ENCODE measurements around the gene UBA6. TPM values are rescaled to one million over a fixed set of nuclear protein-coding genes. Genes with fewer than 3 reads are reported as not detected.
A peak's percentile ranks its signal among the peaks of the same experiment; 100 is the strongest.
"Not testable (repeated sequence)": the region's sequence is repeated elsewhere in the genome, so short reads cannot be mapped to it uniquely, and the experiment has no call there.

UBA6 gene
- total and polyA plus RNA-seq, 2 donors (not counting 1 experiment from before 2014, with no cell fraction given): 22.8 to 64.0 TPM

- H3K27me3 Mint-ChIP-seq: no peaks in the 10 kb centered on the region
- CTCF ChIA-PET: interaction anchor here (0.8 kb wide), 1 partner anchor 8 kb away, joined by 3 read pairs; no protein-coding TSS in a partner anchor
- POLR2A ChIA-PET: no interaction called here
Measured at GRCh38 chr4:67651536-67651935, 49.4 kb downstream of the UBA6 start.

GRCh38 chr4:67638136-67638535 lies 62.8 kb downstream of the UBA6 start:
- H3K79me2 ChIP-seq (ENCODE audit: control insufficient read depth, insufficient read depth, low read length): peaks cover 2% of the 10 kb centered on the region
- POLR2A ChIA-PET: no interaction called here
- no peaks in the 10 kb centered on the region for H3K9me3 ChIP-seq (ENCODE audit: control extremely low read depth in 1 of 3, control insufficient read depth in 2 of 3, insufficient read depth in 1 of 3, low read length in 2 of 3)
- peaks cover 7 to 11% of the 10 kb centered on the region in 2 donors for H3K4me1 ChIP-seq (ENCODE audit: control insufficient read depth in 2 of 2, insufficient read depth in 2 of 2, low read length in 2 of 2)
- WGBS (ENCODE audit: insufficient coverage): 26% methylated on average over 2 of the region's 5 CpGs
- TF ChIP-seq EZH2 (IDR thresholded peaks at IDR 0.05; ENCODE audit: borderline replicate concordance, insufficient read depth, low read depth, low read length, poor library complexity, severe bottlenecking) (no peak), CTCF (IDR thresholded peaks at IDR 0.05) (no peak)
- H4K20me1 ChIP-seq (ENCODE audit: control insufficient read depth, insufficient read depth, low read length, poor library complexity, severe bottlenecking): no peaks in the 10 kb centered on the region
- no peak overlapping the region for H3K27ac ChIP-seq (ENCODE audit: low read length in 2 of 2)
- H3K4me3 Mint-ChIP-seq: no peak overlapping the region
- intact Hi-C loops (cut with micrococcal nuclease): no loop called here
- no peaks in the 10 kb centered on the region for H3K9me3 Mint-ChIP-seq (ENCODE audit: insufficient read depth)
- peak overlapping the region; percentile 5 for H3K27ac Mint-ChIP-seq
- no peak overlapping the region for H2AFZ ChIP-seq (ENCODE audit: insufficient read depth, low read depth, low read length, poor library complexity, severe bottlenecking)
- H3K36me3 ChIP-seq (replicated peaks in 1 of 2; ENCODE audit: control extremely low read depth in 1 of 2, control insufficient read depth in 1 of 2, extremely low read depth in 1 of 2, insufficient read depth in 2 of 2, low read length in 1 of 2): peaks cover 16 to 28% of the 10 kb centered on the region in 2 experiments
- DNase-seq (no peak), ATAC-seq (ENCODE audit: low read depth) (no peak)
- peaks cover 17% of the 10 kb centered on the region for H3K4me1 Mint-ChIP-seq
- H3K9ac ChIP-seq (ENCODE audit: low read length): no peak overlapping the region
- CTCF ChIA-PET: no interaction called here
- H3K27me3 Mint-ChIP-seq: no peaks in the 10 kb centered on the region
- H3K27me3 ChIP-seq (replicated peaks in 1 of 4; ENCODE audit: control extremely low read depth in 1 of 4, control insufficient read depth in 3 of 4, insufficient read depth in 4 of 4, low read length in 3 of 4): no peaks in the 10 kb centered on the region
- no peak overlapping the region for H3K4me3 ChIP-seq (ENCODE audit: control extremely low read depth in 1 of 5, extremely low read depth in 1 of 5, insufficient read depth in 1 of 5, low read depth in 2 of 5, low read length in 4 of 5)
- peak overlapping the region; percentile 18 for H3K4me2 ChIP-seq (replicated peaks; ENCODE audit: low read depth, low read length, poor library complexity, severe bottlenecking)

More at GRCh38 chr4:67651536-67651935, 49.4 kb downstream of the UBA6 start:
- Histone ChIP-seq H3K9me3 (ENCODE audit: control extremely low read depth in 1 of 3, control insufficient read depth in 2 of 3, insufficient read depth in 1 of 3, low read length in 2 of 3) (peaks cover 0 to 2% (median 0%) of the 10 kb centered on the region in 3 donors), H3K4me3 (ENCODE audit: control extremely low read depth in 1 of 5, extremely low read depth in 1 of 5, insufficient read depth in 1 of 5, low read depth in 2 of 5, low read length in 4 of 5) (no peak overlapping the region), H2AFZ (ENCODE audit: insufficient read depth, low read depth, low read length, poor library complexity, severe bottlenecking) (no peak overlapping the region), H3K36me3 (replicated peaks in 1 of 2; ENCODE audit: control extremely low read depth in 1 of 2, control insufficient read depth in 1 of 2, extremely low read depth in 1 of 2, insufficient read depth in 2 of 2, low read length in 1 of 2) (peaks cover 3 to 12% of the 10 kb centered on the region in 2 experiments), H3K4me2 (replicated peaks; ENCODE audit: low read depth, low read length, poor library complexity, severe bottlenecking) (no peak overlapping the region), H3K4me1 (ENCODE audit: control insufficient read depth in 2 of 2, insufficient read depth in 2 of 2, low read length in 2 of 2) (no peaks in the 10 kb centered on the region), H3K27me3 (replicated peaks in 1 of 4; ENCODE audit: control extremely low read depth in 1 of 4, control insufficient read depth in 3 of 4, insufficient read depth in 4 of 4, low read length in 3 of 4) (no peaks in the 10 kb centered on the region), H3K27ac (ENCODE audit: low read length in 2 of 2) (no peak overlapping the region), H4K20me1 (ENCODE audit: control insufficient read depth, insufficient read depth, low read length, poor library complexity, severe bottlenecking) (peaks cover 5% of the 10 kb centered on the region), H3K9ac (ENCODE audit: low read length) (no peak overlapping the region), H3K79me2 (ENCODE audit: control insufficient read depth, insufficient read depth, low read length) (peaks cover 2% of the 10 kb centered on the region)
- H3K4me1 Mint-ChIP-seq: peaks cover 2% of the 10 kb centered on the region
- TF ChIP-seq CTCF (IDR thresholded peaks at IDR 0.05): no peak
- no peak for TF ChIP-seq EZH2 (IDR thresholded peaks at IDR 0.05; ENCODE audit: borderline replicate concordance, insufficient read depth, low read depth, low read length, poor library complexity, severe bottlenecking)
- DNase-seq: no peak
- no peak for ATAC-seq (ENCODE audit: low read depth)
- no peak overlapping the region for H3K27ac Mint-ChIP-seq
- intact Hi-C loops (cut with micrococcal nuclease): no loop called here
- peaks cover 4% of the 10 kb centered on the region for H3K9me3 Mint-ChIP-seq (ENCODE audit: insufficient read depth)
- H3K4me3 Mint-ChIP-seq: no peak overlapping the region

- H3K4me3 Mint-ChIP-seq; H3K27ac ChIP-seq (ENCODE audit: low read length in 2 of 2); H3K27me3 Mint-ChIP-seq; H3K79me2 ChIP-seq (ENCODE audit: control insufficient read depth, insufficient read depth, low read length); H3K27ac Mint-ChIP-seq; CTCF ChIA-PET; H4K20me1 ChIP-seq (ENCODE audit: control insufficient read depth, insufficient read depth, low read length, poor library complexity, severe bottlenecking); ATAC-seq (ENCODE audit: low read depth); H3K4me3 ChIP-seq (ENCODE audit: control extremely low read depth in 1 of 5, extremely low read depth in 1 of 5, insufficient read depth in 1 of 5, low read depth in 2 of 5, low read length in 4 of 5); H3K9me3 ChIP-seq (ENCODE audit: control extremely low read depth in 1 of 3, control insufficient read depth in 2 of 3, insufficient read depth in 1 of 3, low read length in 2 of 3); H3K4me2 ChIP-seq (replicated peaks; ENCODE audit: low read depth, low read length, poor library complexity, severe bottlenecking); intact Hi-C loops (cut with micrococcal nuclease); DNase-seq; H2AFZ ChIP-seq (ENCODE audit: insufficient read depth, low read depth, low read length, poor library complexity, severe bottlenecking); POLR2A ChIA-PET; H3K9me3 Mint-ChIP-seq (ENCODE audit: insufficient read depth); H3K9ac ChIP-seq (ENCODE audit: low read length); H3K27me3 ChIP-seq (replicated peaks in 1 of 4; ENCODE audit: control extremely low read depth in 1 of 4, control insufficient read depth in 3 of 4, insufficient read depth in 4 of 4, low read length in 3 of 4): not testable (repeated sequence)
- peaks cover 27% of the 10 kb centered on the region for H3K4me1 Mint-ChIP-seq
- Histone ChIP-seq H3K36me3 (replicated peaks in 1 of 2; ENCODE audit: control extremely low read depth in 1 of 2, control insufficient read depth in 1 of 2, extremely low read depth in 1 of 2, insufficient read depth in 2 of 2, low read length in 1 of 2) (peaks cover 18 to 31% of the 10 kb centered on the region in 2 experiments), H3K4me1 (ENCODE audit: control insufficient read depth in 2 of 2, insufficient read depth in 2 of 2, low read length in 2 of 2) (peaks cover 12 to 23% of the 10 kb centered on the region in 2 donors)
- WGBS (ENCODE audit: insufficient coverage): 93% methylated on average over 3 of the region's 30 CpGs
Measured at GRCh38 chr4:67636978-67637377, 64.0 kb downstream of the UBA6 start.
